Umbilical cord (tissue), 2 donors: ENCODE results near the gene CCDC6. TPM values are rescaled to one million over a fixed set of nuclear protein-coding genes. Genes with fewer than 3 reads are reported as not detected.
"Not testable (repeated sequence)": the region's sequence is repeated elsewhere in the genome, so short reads cannot be mapped to it uniquely, and the experiment has no call there.

Experiments used
- DNase-seq: peaks from one replicate; pipeline ENCODE4 v3.0.0-alpha.2; 2015; ENCODE audit warnings: low spot score
- total RNA-seq: library from RNA; depleted of rRNA; stranded (reverse); fragments of >200 nt; gene quantifications from one replicate; pipeline ENCODE4 v1.2.3, GENCODE V29; 2014; ENCODE audit warnings: low replicate concordance; ENCODE audit not compliant: insufficient read depth

Gene CCDC6
- total RNA-seq, 1 donor from 2014 or later, result 35.4 TPM

- DNase-seq, result no peak
Observed at GRCh38 chr10:59880971-59881510, 25.3 kb downstream of the CCDC6 start.

- DNase-seq, result no peak
Observed at GRCh38 chr10:59880019-59880717, 26.2 kb downstream of the CCDC6 start.

- no peak for DNase-seq
Observed at GRCh38 chr10:59879363-59879913, 26.9 kb downstream of the CCDC6 start.

DNA sequence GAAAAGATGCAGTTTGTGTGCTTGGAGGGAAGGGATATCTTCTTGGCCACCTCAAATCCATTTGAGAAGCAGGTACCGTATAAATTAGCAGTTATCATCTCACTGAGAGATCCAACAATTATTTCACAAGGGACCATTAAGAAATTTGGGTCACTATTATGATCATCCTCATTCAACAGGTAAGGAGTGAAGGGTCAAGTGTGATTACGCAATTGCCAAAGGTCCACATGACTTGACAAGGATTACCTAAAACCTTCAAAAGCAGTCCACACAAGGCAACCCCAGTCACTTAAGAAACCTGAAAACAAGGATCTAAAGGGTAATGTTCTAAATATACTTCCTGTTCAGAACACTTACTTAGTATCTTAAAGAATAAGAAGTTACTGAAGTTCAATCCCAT is 27.4 kb downstream of the CCDC6 start:
- no peak for DNase-seq

GRCh38 chr10:59878289-59878688 is 28.1 kb downstream of the CCDC6 start:
- DNase-seq, result no peak

DNA sequence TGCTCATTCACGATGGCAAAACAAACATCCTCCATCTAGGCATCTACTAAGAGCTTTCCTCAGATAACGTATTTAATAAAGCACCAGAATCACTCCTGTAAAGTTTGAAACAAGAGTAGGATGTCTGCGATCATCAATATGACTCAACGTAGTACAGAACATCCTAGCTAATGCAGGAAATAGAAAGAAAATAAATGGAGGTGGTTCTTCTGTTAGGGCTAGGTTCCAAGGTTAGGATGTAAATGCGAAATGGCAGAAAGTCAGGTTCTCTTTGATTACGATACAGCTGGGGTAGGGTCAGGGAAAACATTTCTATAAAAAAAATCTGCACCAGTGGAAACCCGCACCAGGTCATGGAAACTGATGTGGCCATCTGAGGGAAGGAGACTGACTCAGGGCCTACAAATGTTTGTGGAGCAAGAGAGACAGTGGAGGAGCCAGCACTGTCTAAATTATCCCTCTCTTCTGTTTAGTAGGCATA is 29.1 kb downstream of the CCDC6 start:
- DNase-seq, result no peak

DNA sequence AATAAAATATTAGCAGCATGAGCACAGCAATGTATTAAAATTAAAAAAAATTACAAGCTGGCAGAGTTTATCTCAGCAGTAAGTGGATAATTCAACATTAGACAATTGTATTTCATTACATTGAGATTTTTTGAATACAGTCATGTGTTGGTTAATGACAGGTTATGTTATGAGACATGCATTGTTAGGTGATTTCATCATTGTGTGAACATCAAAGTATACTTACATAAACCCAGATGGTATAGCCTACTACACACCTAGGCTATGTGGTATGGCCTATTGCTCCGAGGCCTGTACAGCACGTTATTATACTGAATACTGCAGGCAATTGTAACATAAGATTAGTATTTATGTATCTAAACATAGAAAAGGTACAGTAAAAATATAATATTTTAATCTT is 29.7 kb downstream of the CCDC6 start:
- DNase-seq, result no peak

DNA sequence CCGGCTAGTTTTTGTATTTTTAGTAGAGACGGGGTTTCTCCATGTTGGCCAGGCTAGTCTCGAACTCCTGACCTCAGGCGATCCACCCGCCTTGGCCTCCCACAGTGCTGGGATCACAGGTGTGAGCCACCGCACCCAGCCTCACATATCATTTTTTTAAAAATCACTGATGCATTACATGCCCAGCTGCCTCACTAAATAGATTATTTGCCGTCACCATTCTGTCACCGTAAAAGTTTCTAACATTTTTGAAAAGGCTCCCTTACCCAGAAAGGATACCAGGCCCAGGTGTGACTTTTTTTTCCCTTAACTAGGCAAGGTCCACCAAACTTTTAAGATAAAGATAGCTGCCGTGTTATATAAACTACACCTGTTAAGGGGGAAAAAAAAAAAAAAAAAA is 30.1 kb downstream of the CCDC6 start:
- not testable (repeated sequence) for DNase-seq

GRCh38 chr10:59873896-59874295 is 32.5 kb downstream of the CCDC6 start:
- no peak for DNase-seq

DNA sequence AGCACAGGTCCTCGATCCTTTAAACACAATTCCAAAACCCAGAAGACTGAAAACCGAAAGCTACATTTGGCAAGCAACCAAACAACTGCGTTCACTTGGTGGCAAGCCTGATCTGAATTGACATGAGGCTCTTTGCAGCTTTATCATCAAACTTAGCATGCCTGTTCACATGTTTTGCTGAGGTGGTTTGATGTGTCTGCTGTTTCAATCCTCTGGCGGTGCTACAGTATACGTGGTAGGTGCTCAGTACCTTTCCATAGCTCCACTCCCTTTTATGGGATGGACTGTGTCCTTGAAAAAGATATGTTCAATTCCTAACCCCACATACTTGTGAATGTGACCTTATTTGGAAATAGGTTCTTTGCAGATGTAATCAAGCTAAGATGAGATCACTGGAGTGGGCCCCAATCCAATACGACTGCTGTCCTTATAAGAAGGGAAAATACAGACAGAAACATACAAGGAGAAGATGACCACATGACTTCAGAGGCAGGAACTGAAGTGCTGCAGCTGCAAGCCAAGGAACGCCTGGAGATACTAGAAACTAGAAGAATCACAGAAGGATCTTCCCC is 33.4 kb downstream of the CCDC6 start:
- peak; percentile 46 for DNase-seq

- DNase-seq, result no peak
Observed at GRCh38 chr10:59870152-59870551, 36.2 kb downstream of the CCDC6 start.

- no peak for DNase-seq
Observed at GRCh38 chr10:59869594-59869940, 36.8 kb downstream of the CCDC6 start.

DNA sequence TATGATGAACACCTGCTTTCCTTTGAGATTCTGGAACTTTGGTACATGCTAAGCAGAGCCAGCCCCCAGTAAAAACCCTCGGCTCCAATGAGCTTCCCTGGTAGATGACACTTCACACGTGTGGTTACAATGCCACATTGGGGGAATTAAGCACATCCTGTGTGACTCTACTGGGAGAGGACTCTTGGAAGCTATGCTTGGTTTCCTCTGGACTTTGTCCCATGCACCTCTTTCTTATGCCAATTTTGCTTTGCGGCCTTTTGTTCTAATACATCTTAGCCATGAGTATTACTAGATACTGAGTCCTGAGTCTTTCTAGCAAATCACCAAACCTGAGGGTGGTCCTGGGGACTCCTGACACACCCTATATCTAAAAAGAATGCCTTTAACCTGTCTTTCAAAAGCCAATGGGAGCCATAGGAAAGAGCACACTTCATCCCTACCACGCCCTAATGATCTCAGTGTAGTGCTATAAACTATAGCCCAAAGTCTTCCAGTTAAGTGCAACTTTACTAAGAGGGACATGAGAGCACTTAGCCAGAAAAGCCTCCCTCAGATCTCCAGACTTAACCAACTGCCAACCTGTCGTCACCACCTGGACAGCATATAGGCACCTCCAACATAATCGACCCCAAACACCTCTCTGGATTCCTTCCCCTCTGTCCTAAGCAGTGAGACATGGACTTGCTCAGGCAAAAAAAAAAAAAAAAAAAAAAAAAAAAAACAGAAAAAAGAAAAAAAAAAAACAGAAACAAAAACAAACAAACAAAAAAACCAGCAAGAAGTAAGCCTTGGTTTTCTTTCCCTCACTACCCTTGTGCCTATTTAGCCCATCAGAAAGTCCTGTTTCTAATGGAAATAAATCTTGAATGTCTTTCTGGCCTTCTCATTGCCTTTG is 37.4 kb downstream of the CCDC6 start:
- no peak for DNase-seq

DNA sequence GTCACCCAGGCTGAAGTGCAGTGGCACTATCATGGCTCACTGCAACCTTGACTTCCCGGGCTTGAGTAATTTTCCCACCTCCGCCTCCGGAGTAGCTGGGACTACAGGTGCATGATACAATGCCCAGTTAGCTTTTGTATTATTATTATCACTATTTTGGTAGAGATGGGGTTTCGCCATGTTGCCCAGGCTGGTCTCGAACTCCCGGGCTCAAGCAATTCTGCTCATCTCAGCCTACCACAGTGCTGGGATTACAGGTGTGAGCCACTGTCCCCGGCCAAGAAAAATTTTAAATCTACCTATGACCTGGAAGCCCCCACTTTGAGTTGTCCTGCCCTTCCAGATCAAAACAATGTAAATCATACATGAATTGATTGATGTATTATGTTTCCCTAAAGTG is 38.8 kb downstream of the CCDC6 start:
- DNase-seq, result no peak

GRCh38 chr10:59865101-59865500 is 41.3 kb downstream of the CCDC6 start:
- DNase-seq, result no peak

DNA sequence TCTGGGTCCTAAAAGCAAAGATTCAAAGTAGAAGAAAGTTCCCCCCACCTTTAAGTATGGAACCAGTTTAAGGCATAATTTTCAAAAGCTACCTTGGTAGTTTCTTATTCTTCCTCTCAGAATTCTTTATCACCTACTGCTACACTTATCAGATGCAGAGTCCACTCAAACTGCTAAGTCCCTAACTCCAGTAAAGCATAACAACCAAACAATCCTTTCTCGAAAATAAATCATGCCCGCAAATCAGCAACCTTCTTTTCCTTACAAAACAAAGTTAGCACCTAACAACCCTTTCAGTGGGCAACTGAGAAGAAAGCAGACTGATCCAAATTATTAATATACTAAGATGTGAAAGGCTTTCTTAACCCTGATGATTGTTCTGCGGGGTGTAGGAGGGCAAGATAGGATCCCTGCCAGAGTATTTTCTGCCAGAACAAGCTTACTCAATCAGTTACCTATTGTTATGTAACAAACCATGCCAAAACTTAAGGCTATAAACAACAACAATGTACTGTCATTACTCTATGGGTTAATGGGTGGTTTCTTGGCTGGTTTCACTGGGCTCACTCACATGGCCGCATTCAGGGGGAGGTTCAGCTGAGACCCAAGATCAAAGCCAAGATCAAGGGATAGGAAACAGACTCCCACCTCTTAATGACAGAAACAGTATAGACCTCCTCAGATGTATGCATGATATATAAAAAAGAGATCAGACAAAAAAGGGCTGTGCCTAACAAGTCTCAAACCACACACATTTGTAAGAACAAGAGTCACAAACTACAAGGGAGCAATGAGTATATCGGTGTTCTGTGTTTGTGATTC is 42.0 kb downstream of the CCDC6 start:
- DNase-seq, result no peak

DNA sequence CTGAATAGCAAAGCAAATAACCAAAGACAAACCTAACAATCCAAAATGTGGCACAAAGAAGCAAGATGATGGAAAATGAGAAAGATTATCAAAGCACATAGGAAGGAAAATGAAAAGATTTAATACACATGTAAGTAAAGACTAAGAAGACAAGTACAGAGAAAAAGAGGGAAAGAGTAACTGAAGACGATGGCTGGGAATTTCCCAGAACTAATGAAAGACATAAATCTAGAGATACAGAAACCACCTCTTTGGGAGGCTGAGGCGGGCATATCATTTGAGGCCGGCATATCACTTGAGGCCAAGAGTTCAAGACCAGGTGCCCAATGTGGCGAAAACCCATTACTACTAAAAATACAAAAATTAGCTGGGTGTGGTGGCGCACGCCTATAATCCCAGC is 46.8 kb downstream of the CCDC6 start:
- DNase-seq, result no peak

DNA sequence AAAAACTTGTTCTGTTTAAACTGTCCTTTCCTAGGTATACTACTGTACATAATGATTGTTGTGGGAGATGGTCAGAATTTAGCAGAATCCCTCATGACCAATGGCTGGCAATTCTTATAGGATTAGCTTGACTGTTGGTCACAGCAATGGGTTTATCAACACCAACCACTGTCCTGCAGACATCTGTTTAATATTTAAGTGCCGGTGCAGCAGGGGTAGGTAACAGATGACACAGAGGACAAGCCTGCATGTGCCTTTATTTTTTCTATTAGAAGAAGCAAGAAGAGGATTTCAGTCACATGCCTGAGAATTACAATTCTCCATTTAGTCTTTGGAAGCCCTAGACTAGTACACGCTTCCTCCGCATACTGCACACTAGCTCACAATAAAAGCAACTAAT is 48.4 kb downstream of the CCDC6 start:
- no peak for DNase-seq

DNA sequence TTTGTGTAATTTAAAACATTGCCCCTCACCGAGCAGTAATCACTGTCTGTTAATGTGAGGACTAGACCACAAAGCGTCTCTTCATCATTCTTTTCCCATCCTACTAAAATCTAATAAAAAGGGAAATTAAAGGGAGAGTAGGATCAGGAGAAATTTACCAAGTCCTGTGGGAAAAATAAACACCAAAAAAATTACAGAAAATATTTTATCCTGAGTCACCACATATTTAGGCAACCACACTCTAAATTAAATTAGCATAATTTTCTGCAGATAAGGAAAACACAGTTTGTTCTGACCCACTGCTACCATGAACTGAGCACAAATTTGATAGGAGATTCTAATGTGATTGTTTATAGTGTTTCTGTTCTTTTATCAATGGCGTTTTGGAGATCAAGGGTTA is 49.3 kb downstream of the CCDC6 start:
- no peak for DNase-seq

GRCh38 chr10:59856104-59856503 is 50.3 kb downstream of the CCDC6 start:
- no peak for DNase-seq

- DNase-seq, result peak; percentile 37
Observed at GRCh38 chr10:59854571-59854970, 51.8 kb downstream of the CCDC6 start.
